Activated T-cell treated with anti-CD3 and anti-CD28 coated beads, Interleukin-2, amount 50 U/mL, for 24 hours (primary cell): ENCODE measurements around the gene PREP.

ENCODE experiments used
- DNase-seq: peaks from one replicate; pipeline ENCODE4 v3.0.0-alpha.2; 2020
- H3K27ac Mint-ChIP-seq: 2 replicates; pipeline ENCODE4 v1.8.0; 2020; ENCODE audit warnings: mild to moderate bottlenecking, mixed read lengths
- H3K27me3 Mint-ChIP-seq: 2 replicates; pipeline ENCODE4 v1.8.0; 2020; ENCODE audit warnings: mixed read lengths
- H3K36me3 Mint-ChIP-seq: 2 replicates; pipeline ENCODE4 v1.8.0; 2020; ENCODE audit warnings: low read depth, mixed read lengths
- H3K4me1 Mint-ChIP-seq: 2 replicates; pipeline ENCODE4 v1.8.0; 2020; ENCODE audit warnings: low read depth, mixed read lengths
- H3K4me3 Mint-ChIP-seq: 2 replicates; pipeline ENCODE4 v1.8.0; 2020; ENCODE audit warnings: mild to moderate bottlenecking, moderate library complexity, mixed read lengths
- H3K9me3 Mint-ChIP-seq: 2 replicates; pipeline ENCODE4 v1.8.0; 2020; ENCODE audit warnings: mixed read lengths

Gene PREP

GRCh38 chr6:105300090-105300489 lies 102.8 kb downstream of the PREP start:
- DNase-seq, result no peak
- Mint-ChIP-seq H3K4me3 (no peak overlapping the region), H3K36me3 (peaks cover 83% of the 10 kb centered on the region), H3K27ac (no peak overlapping the region), H3K9me3 (no peaks in the 10 kb centered on the region), H3K27me3 (no peaks in the 10 kb centered on the region), H3K4me1 (no peaks in the 10 kb centered on the region)

- Mint-ChIP-seq H3K9me3 (no peaks in the 10 kb centered on the region), H3K4me3 (no peak overlapping the region), H3K27me3 (no peaks in the 10 kb centered on the region), H3K36me3 (peaks cover 67% of the 10 kb centered on the region), H3K27ac (no peak overlapping the region), H3K4me1 (peaks cover 10% of the 10 kb centered on the region)
- no peak for DNase-seq
These were observed 108.8 kb downstream of the PREP start for GRCh38 chr6:105294129-105294528.

GRCh38 chr6:105292689-105293339 lies 110.1 kb downstream of the PREP start:
- Mint-ChIP-seq H3K27ac (no peak overlapping the region), H3K4me3 (no peak overlapping the region), H3K4me1 (peaks cover 10% of the 10 kb centered on the region), H3K9me3 (no peaks in the 10 kb centered on the region), H3K27me3 (no peaks in the 10 kb centered on the region), H3K36me3 (peaks cover 67% of the 10 kb centered on the region)
- DNase-seq, result no peak

- Mint-ChIP-seq H3K27ac (no peak overlapping the region), H3K27me3 (no peaks in the 10 kb centered on the region), H3K9me3 (no peaks in the 10 kb centered on the region), H3K4me1 (peaks cover 10% of the 10 kb centered on the region), H3K4me3 (no peak overlapping the region), H3K36me3 (peaks cover 70% of the 10 kb centered on the region)
- no peak for DNase-seq
These were observed 111.4 kb downstream of the PREP start for GRCh38 chr6:105291525-105291924.

GRCh38 chr6:105282631-105283585 lies 120.0 kb downstream of the PREP start:
- H3K4me1 Mint-ChIP-seq, result no peaks in the 10 kb centered on the region
- H3K27ac Mint-ChIP-seq, result no peak overlapping the region
- H3K27me3 Mint-ChIP-seq, result no peaks in the 10 kb centered on the region
- peaks cover 96% of the 10 kb centered on the region for H3K36me3 Mint-ChIP-seq
- H3K9me3 Mint-ChIP-seq, result no peaks in the 10 kb centered on the region
- no peak for DNase-seq
- no peak overlapping the region for H3K4me3 Mint-ChIP-seq

GRCh38 chr6:105280033-105280432 lies 122.8 kb downstream of the PREP start:
- Mint-ChIP-seq H3K9me3 (no peaks in the 10 kb centered on the region), H3K27ac (no peak overlapping the region), H3K27me3 (no peaks in the 10 kb centered on the region), H3K4me1 (no peaks in the 10 kb centered on the region), H3K36me3 (peaks cover 97% of the 10 kb centered on the region), H3K4me3 (no peak overlapping the region)
- DNase-seq, result no peak

GRCh38 chr6:105279463-105279862 lies 123.4 kb downstream of the PREP start:
- no peak overlapping the region for H3K27ac Mint-ChIP-seq
- no peaks in the 10 kb centered on the region for H3K27me3 Mint-ChIP-seq
- H3K4me3 Mint-ChIP-seq, result no peak overlapping the region
- H3K9me3 Mint-ChIP-seq, result no peaks in the 10 kb centered on the region
- H3K4me1 Mint-ChIP-seq, result no peaks in the 10 kb centered on the region
- no peak for DNase-seq
- peaks cover 91% of the 10 kb centered on the region for H3K36me3 Mint-ChIP-seq

- DNase-seq, result no peak
- H3K4me3 Mint-ChIP-seq, result no peak overlapping the region
- H3K27me3 Mint-ChIP-seq, result no peaks in the 10 kb centered on the region
- no peak overlapping the region for H3K27ac Mint-ChIP-seq
- peaks cover 85% of the 10 kb centered on the region for H3K36me3 Mint-ChIP-seq
- no peaks in the 10 kb centered on the region for H3K9me3 Mint-ChIP-seq
- no peaks in the 10 kb centered on the region for H3K4me1 Mint-ChIP-seq
These were observed 124.1 kb downstream of the PREP start for GRCh38 chr6:105278813-105279212.

- Mint-ChIP-seq H3K4me1 (no peaks in the 10 kb centered on the region), H3K27ac (no peak overlapping the region), H3K36me3 (peaks cover 77% of the 10 kb centered on the region), H3K27me3 (no peaks in the 10 kb centered on the region), H3K9me3 (no peaks in the 10 kb centered on the region), H3K4me3 (no peak overlapping the region)
- DNase-seq, result no peak
These were observed 124.8 kb downstream of the PREP start for GRCh38 chr6:105278035-105278434.

GRCh38 chr6:105276374-105276773 lies 126.5 kb downstream of the PREP start:
- DNase-seq, result no peak
- Mint-ChIP-seq H3K36me3 (peaks cover 60% of the 10 kb centered on the region), H3K9me3 (no peaks in the 10 kb centered on the region), H3K27me3 (no peaks in the 10 kb centered on the region), H3K27ac (no peak overlapping the region), H3K4me1 (no peaks in the 10 kb centered on the region), H3K4me3 (no peak overlapping the region)

GRCh38 chr6:105275542-105275941 lies 127.3 kb downstream of the PREP start:
- Mint-ChIP-seq H3K4me1 (no peaks in the 10 kb centered on the region), H3K4me3 (no peak overlapping the region), H3K36me3 (peaks cover 53% of the 10 kb centered on the region), H3K27ac (no peak overlapping the region), H3K9me3 (no peaks in the 10 kb centered on the region), H3K27me3 (no peaks in the 10 kb centered on the region)
- no peak for DNase-seq

- Mint-ChIP-seq H3K27ac (no peak overlapping the region), H3K36me3 (peaks cover 44% of the 10 kb centered on the region), H3K4me3 (no peak overlapping the region), H3K4me1 (no peaks in the 10 kb centered on the region), H3K27me3 (no peaks in the 10 kb centered on the region), H3K9me3 (no peaks in the 10 kb centered on the region)
- DNase-seq, result no peak
These were observed 128.2 kb downstream of the PREP start for GRCh38 chr6:105274678-105275077.

GRCh38 chr6:105273589-105273988 lies 129.3 kb downstream of the PREP start:
- H3K36me3 Mint-ChIP-seq, result peaks cover 34% of the 10 kb centered on the region
- no peaks in the 10 kb centered on the region for H3K9me3 Mint-ChIP-seq
- H3K27me3 Mint-ChIP-seq, result no peaks in the 10 kb centered on the region
- no peak overlapping the region for H3K4me3 Mint-ChIP-seq
- no peak for DNase-seq
- no peaks in the 10 kb centered on the region for H3K4me1 Mint-ChIP-seq
- no peak overlapping the region for H3K27ac Mint-ChIP-seq

GRCh38 chr6:105272786-105273185 lies 130.1 kb downstream of the PREP start:
- Mint-ChIP-seq H3K27me3 (no peaks in the 10 kb centered on the region), H3K36me3 (peaks cover 26% of the 10 kb centered on the region), H3K27ac (no peak overlapping the region), H3K4me3 (no peak overlapping the region), H3K9me3 (no peaks in the 10 kb centered on the region), H3K4me1 (no peaks in the 10 kb centered on the region)
- DNase-seq, result no peak

GRCh38 chr6:105270511-105270910 lies 132.4 kb downstream of the PREP start:
- Mint-ChIP-seq H3K27me3 (peaks cover 5% of the 10 kb centered on the region), H3K4me3 (no peak overlapping the region), H3K4me1 (no peaks in the 10 kb centered on the region), H3K9me3 (peaks cover 5% of the 10 kb centered on the region), H3K36me3 (peaks cover 5% of the 10 kb centered on the region), H3K27ac (no peak overlapping the region)
- DNase-seq, result no peak
